ENCODE results near the gene FHOD3. TPM values are rescaled to one million over a fixed set of nuclear protein-coding genes. Genes with fewer than 3 reads are reported as not detected.

Gene FHOD3
- total and polyA plus RNA-seq, 2 donors (not counting 1 experiment from before 2014, with no cell fraction given), result not detected

GRCh38 chr18:36349552-36349951 is 52.0 kb downstream of the FHOD3 start:
- no peaks in the 10 kb centered on the region for H3K4me1 ChIP-seq (ENCODE audit: control insufficient read depth in 2 of 2, insufficient read depth in 2 of 2, low read length in 2 of 2)
- H3K36me3 ChIP-seq (replicated peaks in 1 of 2; ENCODE audit: control extremely low read depth in 1 of 2, control insufficient read depth in 1 of 2, extremely low read depth in 1 of 2, insufficient read depth in 2 of 2, low read length in 1 of 2), result no peaks in the 10 kb centered on the region
- CTCF ChIA-PET, result no interaction called here
- ATAC-seq (ENCODE audit: low read depth), result no peak
- H3K9ac ChIP-seq (ENCODE audit: low read length), result no peak overlapping the region
- no peak overlapping the region for H3K4me2 ChIP-seq (replicated peaks; ENCODE audit: low read depth, low read length, poor library complexity, severe bottlenecking)
- no peak overlapping the region for H3K27ac ChIP-seq (ENCODE audit: low read length in 2 of 2)
- POLR2A ChIA-PET, result no interaction called here
- TF ChIP-seq, protein P1, sequence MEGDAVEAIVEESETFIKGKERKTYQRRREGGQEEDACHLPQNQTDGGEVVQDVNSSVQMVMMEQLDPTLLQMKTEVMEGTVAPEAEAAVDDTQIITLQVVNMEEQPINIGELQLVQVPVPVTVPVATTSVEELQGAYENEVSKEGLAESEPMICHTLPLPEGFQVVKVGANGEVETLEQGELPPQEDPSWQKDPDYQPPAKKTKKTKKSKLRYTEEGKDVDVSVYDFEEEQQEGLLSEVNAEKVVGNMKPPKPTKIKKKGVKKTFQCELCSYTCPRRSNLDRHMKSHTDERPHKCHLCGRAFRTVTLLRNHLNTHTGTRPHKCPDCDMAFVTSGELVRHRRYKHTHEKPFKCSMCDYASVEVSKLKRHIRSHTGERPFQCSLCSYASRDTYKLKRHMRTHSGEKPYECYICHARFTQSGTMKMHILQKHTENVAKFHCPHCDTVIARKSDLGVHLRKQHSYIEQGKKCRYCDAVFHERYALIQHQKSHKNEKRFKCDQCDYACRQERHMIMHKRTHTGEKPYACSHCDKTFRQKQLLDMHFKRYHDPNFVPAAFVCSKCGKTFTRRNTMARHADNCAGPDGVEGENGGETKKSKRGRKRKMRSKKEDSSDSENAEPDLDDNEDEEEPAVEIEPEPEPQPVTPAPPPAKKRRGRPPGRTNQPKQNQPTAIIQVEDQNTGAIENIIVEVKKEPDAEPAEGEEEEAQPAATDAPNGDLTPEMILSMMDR (IDR thresholded peaks at IDR 0.05), result no peak
- no peak for TF ChIP-seq EZH2 (IDR thresholded peaks at IDR 0.05; ENCODE audit: borderline replicate concordance, insufficient read depth, low read depth, low read length, poor library complexity, severe bottlenecking)
- H3K27me3 ChIP-seq (replicated peaks in 1 of 4; ENCODE audit: control extremely low read depth in 1 of 4, control insufficient read depth in 3 of 4, insufficient read depth in 4 of 4, low read length in 3 of 4), result peaks cover 0 to 10% (median 3%) of the 10 kb centered on the region in 4 experiments
- H3K4me3 Mint-ChIP-seq, result no peak overlapping the region
- H3K9me3 ChIP-seq (ENCODE audit: control extremely low read depth in 1 of 3, control insufficient read depth in 2 of 3, insufficient read depth in 1 of 3, low read length in 2 of 3), result no peaks in the 10 kb centered on the region
- no peaks in the 10 kb centered on the region for H4K20me1 ChIP-seq (ENCODE audit: control insufficient read depth, insufficient read depth, low read length, poor library complexity, severe bottlenecking)
- no peak for DNase-seq
- no peaks in the 10 kb centered on the region for H3K79me2 ChIP-seq (ENCODE audit: control insufficient read depth, insufficient read depth, low read length)
- H2AFZ ChIP-seq (ENCODE audit: insufficient read depth, low read depth, low read length, poor library complexity, severe bottlenecking), result no peak overlapping the region
- peaks cover 46% of the 10 kb centered on the region for H3K27me3 Mint-ChIP-seq
- no peaks in the 10 kb centered on the region for H3K4me1 Mint-ChIP-seq
- WGBS (ENCODE audit: insufficient coverage), result 100% methylated on average over 1 of the region's 6 CpGs
- no peak overlapping the region for H3K4me3 ChIP-seq (ENCODE audit: control extremely low read depth in 1 of 5, extremely low read depth in 1 of 5, insufficient read depth in 1 of 5, low read depth in 2 of 5, low read length in 4 of 5)
- intact Hi-C loops (cut with micrococcal nuclease), result no loop called here
- H3K27ac Mint-ChIP-seq, result no peak overlapping the region
- no peaks in the 10 kb centered on the region for H3K9me3 Mint-ChIP-seq (ENCODE audit: insufficient read depth)

DNA sequence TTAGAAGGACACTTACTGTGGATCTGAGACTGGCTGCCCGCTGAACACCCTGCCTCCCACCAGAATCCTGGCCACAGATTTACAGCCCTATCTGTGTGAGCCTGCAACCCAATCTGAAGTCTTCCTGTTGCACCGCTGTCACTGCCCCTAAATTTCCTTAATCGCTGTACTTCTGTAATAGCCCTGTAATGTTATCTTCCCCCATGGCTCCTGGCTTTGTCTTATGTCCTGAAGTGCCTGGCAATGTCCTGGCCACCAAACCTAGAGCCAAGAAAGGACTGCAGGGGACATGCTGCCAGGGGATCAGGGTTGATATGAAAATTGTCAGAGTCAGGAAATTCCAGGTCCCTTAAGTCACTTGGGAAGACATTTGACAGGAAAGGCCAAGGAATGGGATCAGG is 52.7 kb downstream of the FHOD3 start:
- H3K27me3 Mint-ChIP-seq, result peaks cover 46% of the 10 kb centered on the region
- H3K9me3 Mint-ChIP-seq (ENCODE audit: insufficient read depth), result no peaks in the 10 kb centered on the region
- Histone ChIP-seq H3K4me1 (ENCODE audit: control insufficient read depth in 2 of 2, insufficient read depth in 2 of 2, low read length in 2 of 2) (no peaks in the 10 kb centered on the region), H4K20me1 (ENCODE audit: control insufficient read depth, insufficient read depth, low read length, poor library complexity, severe bottlenecking) (no peaks in the 10 kb centered on the region), H3K36me3 (replicated peaks in 1 of 2; ENCODE audit: control extremely low read depth in 1 of 2, control insufficient read depth in 1 of 2, extremely low read depth in 1 of 2, insufficient read depth in 2 of 2, low read length in 1 of 2) (no peaks in the 10 kb centered on the region), H3K27ac (ENCODE audit: low read length in 2 of 2) (no peak overlapping the region), H3K27me3 (replicated peaks in 1 of 4; ENCODE audit: control extremely low read depth in 1 of 4, control insufficient read depth in 3 of 4, insufficient read depth in 4 of 4, low read length in 3 of 4) (peaks cover 0 to 10% (median 3%) of the 10 kb centered on the region in 4 experiments), H3K9me3 (ENCODE audit: control extremely low read depth in 1 of 3, control insufficient read depth in 2 of 3, insufficient read depth in 1 of 3, low read length in 2 of 3) (no peaks in the 10 kb centered on the region), H2AFZ (ENCODE audit: insufficient read depth, low read depth, low read length, poor library complexity, severe bottlenecking) (no peak overlapping the region), H3K4me2 (replicated peaks; ENCODE audit: low read depth, low read length, poor library complexity, severe bottlenecking) (no peak overlapping the region), H3K9ac (ENCODE audit: low read length) (no peak overlapping the region), H3K4me3 (ENCODE audit: control extremely low read depth in 1 of 5, extremely low read depth in 1 of 5, insufficient read depth in 1 of 5, low read depth in 2 of 5, low read length in 4 of 5) (no peak overlapping the region), H3K79me2 (ENCODE audit: control insufficient read depth, insufficient read depth, low read length) (no peaks in the 10 kb centered on the region)
- TF ChIP-seq, protein P1 (IDR thresholded peaks at IDR 0.05), result no peak
- TF ChIP-seq EZH2 (IDR thresholded peaks at IDR 0.05; ENCODE audit: borderline replicate concordance, insufficient read depth, low read depth, low read length, poor library complexity, severe bottlenecking), result no peak
- H3K4me3 Mint-ChIP-seq, result no peak overlapping the region
- no peak for ATAC-seq (ENCODE audit: low read depth)
- H3K27ac Mint-ChIP-seq, result no peak overlapping the region
- WGBS (ENCODE audit: insufficient coverage), result 45% methylated on average over 3 of the region's 3 CpGs
- CTCF ChIA-PET, result no interaction called here
- POLR2A ChIA-PET, result no interaction called here
- no peak for DNase-seq
- no peaks in the 10 kb centered on the region for H3K4me1 Mint-ChIP-seq
- intact Hi-C loops (cut with micrococcal nuclease), result no loop called here

Data from B cell (primary cell).